K562 (cell line): ENCODE data around the gene NUP210. TPM values are rescaled to one million over a fixed set of nuclear protein-coding genes. Genes with fewer than 3 reads are reported as not detected.

ENCODE experiments used
- BRD4 ChIP-seq: fragments of 200-600 bp; sonication (generic); IDR thresholded peaks from 2 replicates; pipeline ENCODE4 v1.6.1; 2017; ENCODE audit warnings: inconsistent platforms
- CHD1 ChIP-seq: fragments of 200-600 bp; sonication (generic); IDR thresholded peaks from one replicate; pipeline ENCODE4 v1.6.1; 2012; ENCODE audit warnings: mild to moderate bottlenecking, moderate library complexity, low read length, inconsistent platforms
- CTBP1 ChIP-seq: fragments of 450-650 bp; IDR thresholded peaks from 2 replicates; pipeline ENCODE4 v1.6.1; 2016; ENCODE audit warnings: borderline replicate concordance
- ESRRA ChIP-seq: fragments of 450-650 bp; IDR thresholded peaks from 2 replicates; pipeline ENCODE4 v1.6.1; 2014; ENCODE audit warnings: low read depth, mild to moderate bottlenecking, moderate library complexity, borderline replicate concordance
- ETS1 ChIP-seq: conservative IDR thresholded peaks from 2 replicates; pipeline ENCODE4 v1.6.1; 2011; ENCODE audit warnings: low read depth, mild to moderate bottlenecking, low read length; ENCODE audit not compliant: control insufficient read depth
- KDM2B ChIP-seq: fragments of 250-450 bp; sonication (Bioruptor Pico); IDR thresholded peaks from 2 replicates; pipeline ENCODE4 v1.8.0; 2021; ENCODE audit warnings: mild to moderate bottlenecking, moderate library complexity
- NONO ChIP-seq, 2 experiments: fragments of 200-400 bp in 1 of 2; fragments of 450-650 bp in 1 of 2; formaldehyde crosslinking in 1 of 2; IDR thresholded peaks; 2 replicates each; pipeline ENCODE4 v1.6.1; 2017; ENCODE audit warnings: low read depth in 2 of 2, mild to moderate bottlenecking in 2 of 2, moderate library complexity in 2 of 2, low read length in 1 of 2
- NR2F6 ChIP-seq: fragments of 450-650 bp; formaldehyde crosslinking; IDR thresholded peaks from 2 replicates; pipeline ENCODE4 v1.4.0; 2020; ENCODE audit warnings: mild to moderate bottlenecking
- PHB ChIP-seq: fragments of 250-450 bp; sonication (Bioruptor Pico); IDR thresholded peaks from 2 replicates; pipeline ENCODE4 v1.5.0; 2021
- PHTF2 ChIP-seq: fragments of 250-450 bp; sonication (Bioruptor Pico); IDR thresholded peaks from 2 replicates; pipeline ENCODE4 v1.5.0; 2021; ENCODE audit warnings: mild to moderate bottlenecking
- RBFOX2 ChIP-seq: fragments of 200-400 bp; formaldehyde crosslinking; IDR thresholded peaks from 2 replicates; pipeline ENCODE4 v1.6.1; 2017; ENCODE audit warnings: low read depth, mild to moderate bottlenecking, low read length, moderate library complexity
- SIN3B ChIP-seq: fragments of 450-650 bp; IDR thresholded peaks from 2 replicates; pipeline ENCODE4 v1.6.1; 2017; ENCODE audit warnings: low read depth, mild to moderate bottlenecking, moderate library complexity
- SNRNP70 ChIP-seq: fragments of 200-400 bp; formaldehyde crosslinking; optimal IDR thresholded peaks from 2 replicates; pipeline ENCODE3; 2017; ENCODE audit warnings: low read depth, low read length
- TCF15 ChIP-seq: fragments of 250-450 bp; sonication (Bioruptor Pico); IDR thresholded peaks from 2 replicates; pipeline ENCODE4 v1.8.0; 2022; ENCODE audit warnings: moderate library complexity, mild to moderate bottlenecking, inconsistent platforms
- THAP7 ChIP-seq: fragments of 250-450 bp; sonication (Bioruptor Pico); IDR thresholded peaks from 2 replicates; pipeline ENCODE4 v1.5.0; 2021
- USF2 ChIP-seq: sonication (generic); formaldehyde crosslinking; IDR thresholded peaks from 2 replicates; pipeline ENCODE4 v1.5.0; 2020; ENCODE audit warnings: missing genetic modification reagents
- YY1 ChIP-seq, 3 experiments: IDR thresholded peaks; 2 replicates each; pipeline ENCODE4 v1.6.1; 2011; ENCODE audit warnings: low read length in 2 of 3, mild to moderate bottlenecking in 2 of 3, moderate library complexity in 2 of 3, borderline replicate concordance in 1 of 3, control low read depth in 1 of 3, low read depth in 1 of 3; ENCODE audit not compliant: insufficient read depth in 3 of 3, insufficient replicate concordance in 2 of 3, control insufficient read depth in 1 of 3, insufficient read length in 1 of 3; ENCODE audit errors: extremely low read depth in 1 of 3
- ZNF586 ChIP-seq: fragments of 450-650 bp; formaldehyde crosslinking; conservative IDR thresholded peaks from 2 replicates; pipeline ENCODE4 v1.4.0; 2020; ENCODE audit warnings: mild to moderate bottlenecking, moderate library complexity
- ZNF644 ChIP-seq: fragments of 200-800 bp; sonication (Bioruptor generic); IDR thresholded peaks from 2 replicates; pipeline ENCODE4 v1.6.1; 2016; ENCODE audit warnings: low read depth, missing genetic modification characterization, missing compliant biosample characterization
- ZZZ3 ChIP-seq: fragments of 450-650 bp; IDR thresholded peaks from 2 replicates; pipeline ENCODE4 v1.6.1; 2016; ENCODE audit warnings: antibody characterized with exemption, mild to moderate bottlenecking, moderate library complexity
- polyA plus RNA-seq, 8 experiments: library from polyadenylated mRNA; depleted of rRNA in 4 of 8; stranded (reverse) in 5 of 8; unstranded in 3 of 8; fragments of >200 nt; fragmentation: Nextera tagmentation in 2 of 8; fragmentation: Illumina TruSeq in 1 of 8; extraction: Ambion mirVana in 2 of 8; extraction: Trizol in 1 of 8; gene quantifications; 2 replicates each; pipeline versions ENCODE4 v1.2.1 to v1.2.3, GENCODE V29; 2011 to 2014; ENCODE audit warnings: inconsistent platforms in 1 of 8, missing spikeins in 1 of 8
- total RNA-seq, 7 experiments: library from RNA; depleted of rRNA in 6 of 7; stranded (reverse); fragments of >200 nt in 6 of 7; fragmentation: Illumina TruSeq in 2 of 7; extraction: Trizol in 2 of 7; gene quantifications; 2 replicates each; pipeline versions ENCODE4 v1.2.1 to v1.2.3, GENCODE V29; 2011 to 2021; ENCODE audit warnings: low replicate concordance in 1 of 7
- TF ChIP-seq, protein P1 (sequence below): sonication (generic); formaldehyde crosslinking; IDR thresholded peaks from 2 replicates; pipeline ENCODE4 v1.8.0; 2022; ENCODE audit warnings: mild to moderate bottlenecking, missing genetic modification reagents, borderline replicate concordance

Gene NUP210
- total and polyA plus RNA-seq, 9 of the 15 experiments (the other 6 are each of a cell fraction or from before 2014, with no cell fraction given), result 1.2 to 138 (median 44.0) TPM

- TF ChIP-seq TCF15 (no peak; the same call in 1 of the 2 replicates), ESRRA (no peak), PHTF2 (no peak), CTBP1 (peak; percentile 80; the same call in 1 of the 2 replicates), USF2 (CRISPR knock-in tag) (no peak), KDM2B (CRISPR knock-in tag) (peak; percentile 91; the same call in 1 of the 2 replicates), ETS1 (peak; percentile 18), NR2F6 (CRISPR knock-in tag) (0 out of 2 replicates have a peak, but pooled peaks have one; percentile 56), CHD1 (peak; percentile 14), SNRNP70 (no peak), PHB (0 out of 2 replicates have a peak, but pooled peaks have one; percentile 15), ZNF644 (tag) (peak; percentile 66; the same call in 1 of the 2 replicates), ZNF586 (CRISPR knock-in tag) (no peak), BRD4 (peak; percentile 65), THAP7 (CRISPR knock-in tag) (0 out of 2 replicates have a peak, but pooled peaks have one; percentile 65), RBFOX2 (peak; percentile 80), ZZZ3 (no peak), YY1 (IDR thresholded peaks at IDR 0.05; ENCODE audit: borderline replicate concordance in 1 of 3, control insufficient read depth in 1 of 3, extremely low read depth in 1 of 3, insufficient read depth in 3 of 3, insufficient read length in 1 of 3, insufficient replicate concordance in 2 of 3, low read depth in 1 of 3, low read length in 2 of 3) (peak; percentile 18 to 85 (median 61)), NONO (IDR thresholded peaks at IDR 0.05; ENCODE audit: low read depth in 2 of 2, low read length in 1 of 2) (peak; percentile 45 to 82; a peak in 3 of 4 replicates), SIN3B (0 out of 2 replicates have a peak, but pooled peaks have one; percentile 30)
- TF ChIP-seq, protein P1, sequence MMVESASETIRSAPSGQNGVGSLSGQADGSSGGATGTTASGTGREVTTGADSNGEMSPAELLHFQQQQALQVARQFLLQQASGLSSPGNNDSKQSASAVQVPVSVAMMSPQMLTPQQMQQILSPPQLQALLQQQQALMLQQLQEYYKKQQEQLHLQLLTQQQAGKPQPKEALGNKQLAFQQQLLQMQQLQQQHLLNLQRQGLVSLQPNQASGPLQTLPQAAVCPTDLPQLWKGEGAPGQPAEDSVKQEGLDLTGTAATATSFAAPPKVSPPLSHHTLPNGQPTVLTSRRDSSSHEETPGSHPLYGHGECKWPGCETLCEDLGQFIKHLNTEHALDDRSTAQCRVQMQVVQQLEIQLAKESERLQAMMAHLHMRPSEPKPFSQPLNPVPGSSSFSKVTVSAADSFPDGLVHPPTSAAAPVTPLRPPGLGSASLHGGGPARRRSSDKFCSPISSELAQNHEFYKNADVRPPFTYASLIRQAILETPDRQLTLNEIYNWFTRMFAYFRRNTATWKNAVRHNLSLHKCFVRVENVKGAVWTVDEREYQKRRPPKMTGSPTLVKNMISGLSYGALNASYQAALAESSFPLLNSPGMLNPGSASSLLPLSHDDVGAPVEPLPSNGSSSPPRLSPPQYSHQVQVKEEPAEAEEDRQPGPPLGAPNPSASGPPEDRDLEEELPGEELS (CRISPR knock-in tag), result peak; percentile 68; the same call in 1 of the 2 replicates
These were observed at the start of gene NUP210 (continued) for GRCh38 chr3:13420045-13420830.
